Fibroblast of lung (primary cell): ENCODE results near the gene TERT. TPM values are rescaled to one million over a fixed set of nuclear protein-coding genes. Genes with fewer than 3 reads are reported as not detected.

Experiments
- DNase-seq, 2 donors: peaks; one replicate each; pipeline versions ENCODE4 v3.0.0 to v3.0.0-alpha.2; 2010; ENCODE audit warnings: low read depth in 2 of 2
- H2AFZ ChIP-seq: 2 replicates; pipeline ENCODE4 v1.5.1; 2012; ENCODE audit warnings: low read length, control low read depth, inconsistent platforms
- H3K27ac ChIP-seq: 2 replicates; pipeline ENCODE4 v1.5.1; 2011; ENCODE audit warnings: low read length, control low read depth; ENCODE audit not compliant: insufficient read depth
- H3K27me3 ChIP-seq: 2 replicates; pipeline ENCODE4 v1.5.1; 2011; ENCODE audit warnings: mild to moderate bottlenecking, low read length; ENCODE audit not compliant: control insufficient read depth, insufficient read depth
- H3K36me3 ChIP-seq: 2 replicates; pipeline ENCODE4 v1.5.1; 2011; ENCODE audit warnings: low read length; ENCODE audit not compliant: control insufficient read depth, insufficient read depth
- H3K4me1 ChIP-seq: 2 replicates; pipeline ENCODE4 v1.5.1; 2011; ENCODE audit warnings: low read length; ENCODE audit not compliant: control insufficient read depth, insufficient read depth; ENCODE audit errors: extremely low read depth
- H3K4me2 ChIP-seq: 2 replicates; pipeline ENCODE4 v1.5.1; 2011; ENCODE audit warnings: low read length, control low read depth; ENCODE audit not compliant: insufficient read depth; ENCODE audit errors: extremely low read depth
- H3K4me3 ChIP-seq, 4 experiments: fragments of 200-600 bp in 1 of 4; sonication (generic) in 1 of 4; replicated peaks in 1 of 4; 2 replicates each; pipeline ENCODE4 v1.5.1; 2011 to 2016; ENCODE audit warnings: low read length in 4 of 4, low read depth in 3 of 4, mild to moderate bottlenecking in 3 of 4, control low read depth in 2 of 4, inconsistent platforms in 1 of 4, mixed read lengths in 1 of 4; ENCODE audit not compliant: insufficient read depth in 1 of 4; ENCODE audit errors: control extremely low read depth in 1 of 4
- H3K79me2 ChIP-seq: 2 replicates; pipeline ENCODE4 v1.5.1; 2012; ENCODE audit warnings: mild to moderate bottlenecking, low read length, inconsistent platforms; ENCODE audit not compliant: control insufficient read depth, insufficient read depth
- H3K9ac ChIP-seq: 2 replicates; pipeline ENCODE4 v1.5.1; 2011; ENCODE audit warnings: mild to moderate bottlenecking, low read length, control low read depth; ENCODE audit not compliant: insufficient read depth
- H3K9me3 ChIP-seq: 2 replicates; pipeline ENCODE4 v1.5.1; 2012; ENCODE audit warnings: low read depth, low read length; ENCODE audit not compliant: control insufficient read depth, insufficient read depth
- H4K20me1 ChIP-seq: 2 replicates; pipeline ENCODE4 v1.5.1; 2011; ENCODE audit warnings: low read length; ENCODE audit not compliant: control insufficient read depth, insufficient read depth; ENCODE audit errors: extremely low read depth
- EZH2 ChIP-seq: IDR thresholded peaks from 2 replicates; pipeline ENCODE4 v1.5.1; 2012; ENCODE audit warnings: low read length, control low read depth, mild to moderate bottlenecking; ENCODE audit errors: missing control alignments
- polyA plus RNA-seq, 2 donors: library from polyadenylated mRNA; depleted of rRNA in 1 of 2; stranded (reverse) in 1 of 2; unstranded in 1 of 2; fragments of >200 nt; gene quantifications; 2 replicates each; pipeline ENCODE4 v1.2.1, GENCODE V29; 2011 to 2012; ENCODE audit warnings: missing spikeins in 1 of 2
- total RNA-seq: library from RNA; depleted of rRNA; stranded (reverse); fragments of >200 nt; gene quantifications from 2 replicates; pipeline ENCODE4 v1.2.1, GENCODE V29; 2014
- TF ChIP-seq, protein P1 (sequence below), 2 donors: IDR thresholded peaks in 1 of 2; conservative IDR thresholded peaks in 1 of 2; 1 replicate in 1 of 2; 2 replicates in 1 of 2; pipeline ENCODE4 v1.5.1; 2011 to 2012; ENCODE audit warnings: low read length in 2 of 2, control low read depth in 1 of 2, inconsistent platforms in 1 of 2, low read depth in 1 of 2, mild to moderate bottlenecking in 1 of 2

Gene TERT
- total and polyA plus RNA-seq, 2 donors (not counting 1 experiment from before 2014, with no cell fraction given) = not detected

GRCh38 chr5:1274471-1274870 lies 20.4 kb downstream of the TERT start:
- Histone ChIP-seq H3K9ac (no peak overlapping the region), H3K36me3 (no peaks in the 10 kb centered on the region), H3K4me1 (no peaks in the 10 kb centered on the region), H3K9me3 (no peaks in the 10 kb centered on the region), H2AFZ (no peak overlapping the region), H3K4me3 (no peak overlapping the region), H4K20me1 (no peaks in the 10 kb centered on the region), H3K27me3 (no peaks in the 10 kb centered on the region), H3K27ac (no peak overlapping the region), H3K79me2 (no peaks in the 10 kb centered on the region), H3K4me2 (no peak overlapping the region)
- DNase-seq = no peak
- TF ChIP-seq, protein P1, sequence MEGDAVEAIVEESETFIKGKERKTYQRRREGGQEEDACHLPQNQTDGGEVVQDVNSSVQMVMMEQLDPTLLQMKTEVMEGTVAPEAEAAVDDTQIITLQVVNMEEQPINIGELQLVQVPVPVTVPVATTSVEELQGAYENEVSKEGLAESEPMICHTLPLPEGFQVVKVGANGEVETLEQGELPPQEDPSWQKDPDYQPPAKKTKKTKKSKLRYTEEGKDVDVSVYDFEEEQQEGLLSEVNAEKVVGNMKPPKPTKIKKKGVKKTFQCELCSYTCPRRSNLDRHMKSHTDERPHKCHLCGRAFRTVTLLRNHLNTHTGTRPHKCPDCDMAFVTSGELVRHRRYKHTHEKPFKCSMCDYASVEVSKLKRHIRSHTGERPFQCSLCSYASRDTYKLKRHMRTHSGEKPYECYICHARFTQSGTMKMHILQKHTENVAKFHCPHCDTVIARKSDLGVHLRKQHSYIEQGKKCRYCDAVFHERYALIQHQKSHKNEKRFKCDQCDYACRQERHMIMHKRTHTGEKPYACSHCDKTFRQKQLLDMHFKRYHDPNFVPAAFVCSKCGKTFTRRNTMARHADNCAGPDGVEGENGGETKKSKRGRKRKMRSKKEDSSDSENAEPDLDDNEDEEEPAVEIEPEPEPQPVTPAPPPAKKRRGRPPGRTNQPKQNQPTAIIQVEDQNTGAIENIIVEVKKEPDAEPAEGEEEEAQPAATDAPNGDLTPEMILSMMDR (conservative IDR thresholded peaks at IDR 0.05 in 1 of 2, IDR thresholded peaks at IDR 0.05 in 1 of 2; ENCODE audit: low read depth in 1 of 2, low read length in 2 of 2) = no peak
- TF ChIP-seq EZH2 = no peak

DNA sequence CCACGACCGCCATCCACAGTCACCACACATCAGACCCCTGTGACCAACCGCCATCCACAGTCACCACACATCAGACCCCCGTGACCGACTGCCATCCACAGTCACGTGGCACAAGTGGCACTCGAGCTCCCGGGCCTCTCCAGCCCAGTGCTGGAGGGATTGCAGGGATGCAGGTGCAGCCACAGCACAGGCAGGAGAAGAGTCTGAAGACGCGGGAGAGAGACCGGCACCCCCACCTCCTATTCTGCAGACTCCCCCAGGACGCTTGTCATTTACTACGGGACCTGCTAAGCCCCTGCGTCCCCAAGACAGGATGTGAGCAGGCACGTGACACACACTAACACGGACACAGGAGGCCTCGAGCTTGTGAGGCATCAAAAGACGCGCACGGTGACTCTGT lies 21.1 kb downstream of the TERT start:
- no peak for TF ChIP-seq EZH2
- TF ChIP-seq, protein P1 (conservative IDR thresholded peaks at IDR 0.05 in 1 of 2, IDR thresholded peaks at IDR 0.05 in 1 of 2; ENCODE audit: low read depth in 1 of 2, low read length in 2 of 2) = no peak
- Histone ChIP-seq H3K4me3 (no peak overlapping the region), H3K4me2 (no peak overlapping the region), H3K4me1 (no peaks in the 10 kb centered on the region), H3K9ac (no peak overlapping the region), H3K27ac (no peak overlapping the region), H3K36me3 (no peaks in the 10 kb centered on the region), H3K79me2 (no peaks in the 10 kb centered on the region), H2AFZ (no peak overlapping the region), H3K27me3 (no peaks in the 10 kb centered on the region), H4K20me1 (no peaks in the 10 kb centered on the region), H3K9me3 (no peaks in the 10 kb centered on the region)
- no peak for DNase-seq

DNA sequence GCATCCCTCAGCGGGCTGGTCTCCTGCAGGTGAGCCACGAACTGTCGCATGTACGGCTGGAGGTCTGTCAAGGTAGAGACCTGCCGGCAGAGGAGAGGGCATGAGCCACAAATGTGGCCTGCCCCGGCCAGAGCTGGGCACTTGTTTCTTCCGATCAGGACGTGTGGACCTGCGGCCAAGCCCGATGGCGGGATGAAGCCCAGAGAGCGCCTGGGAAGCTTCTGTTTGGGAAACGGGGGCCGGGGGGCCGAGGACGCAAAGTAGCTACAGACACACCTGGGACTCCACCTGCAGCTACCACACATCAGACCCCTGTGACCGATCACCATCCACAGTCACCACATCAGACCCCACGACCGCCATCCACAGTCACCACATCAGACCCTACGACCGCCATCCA lies 22.7 kb downstream of the TERT start:
- no peak for TF ChIP-seq EZH2
- TF ChIP-seq, protein P1 (conservative IDR thresholded peaks at IDR 0.05 in 1 of 2, IDR thresholded peaks at IDR 0.05 in 1 of 2; ENCODE audit: low read depth in 1 of 2, low read length in 2 of 2) = no peak
- H3K4me3 ChIP-seq = no peak overlapping the region
- no peak for DNase-seq
- H3K4me2 ChIP-seq = no peak overlapping the region
- H3K9me3 ChIP-seq = no peaks in the 10 kb centered on the region
- no peak overlapping the region for H3K9ac ChIP-seq
- H3K36me3 ChIP-seq = no peaks in the 10 kb centered on the region
- H3K27me3 ChIP-seq = no peaks in the 10 kb centered on the region
- H4K20me1 ChIP-seq = no peaks in the 10 kb centered on the region
- H3K27ac ChIP-seq = no peak overlapping the region
- H2AFZ ChIP-seq = no peak overlapping the region
- no peaks in the 10 kb centered on the region for H3K4me1 ChIP-seq
- H3K79me2 ChIP-seq = no peaks in the 10 kb centered on the region
